ENCODE measurements around the gene MYLK4.

DNA sequence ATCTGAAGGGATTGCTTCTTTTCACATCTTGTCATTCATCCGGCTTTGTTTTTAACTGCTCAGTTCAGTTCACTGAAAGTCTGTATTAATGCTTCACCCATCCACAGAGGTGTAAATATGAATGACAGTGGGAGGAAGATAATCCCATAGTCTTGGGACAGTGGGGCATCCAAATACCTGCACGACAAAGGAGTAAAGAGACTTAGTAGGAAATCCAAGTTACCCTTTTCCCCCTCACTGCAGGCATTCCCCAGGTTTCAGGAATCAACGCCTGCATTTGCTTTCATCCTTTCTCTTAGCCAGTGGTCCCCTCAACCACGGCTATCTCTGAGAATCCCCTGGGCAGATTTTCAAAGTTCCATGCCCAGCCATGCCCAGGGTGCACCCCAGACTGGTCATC lies 110.2 kb downstream of the MYLK4 start:
- no peak for TF ChIP-seq EZH2phosphoT487 (IDR thresholded peaks at IDR 0.05; ENCODE audit: borderline replicate concordance)
- no peak for TF ChIP-seq CTCF (conservative IDR thresholded peaks at IDR 0.05; ENCODE audit: low read length)

Data from Loucy (cell line).